Pancreas (tissue), 10 donors: Measurements from ENCODE around the gene CLP1. TPM values are rescaled to one million over a fixed set of nuclear protein-coding genes. Genes with fewer than 3 reads are reported as not detected.
"Not testable (repeated sequence)": the region's sequence is repeated elsewhere in the genome, so short reads cannot be mapped to it uniquely, and the experiment has no call there.

ENCODE experiments used
- ATAC-seq, 4 donors: fragments of 200-7000 bp; cut with Tn5 transposase; one replicate each; pipeline versions ENCODE4 v1.8.0 to v1.9.1; 2020; ENCODE audit warnings: mild to moderate bottlenecking in 4 of 4, moderate library complexity in 4 of 4
- DNase-seq, 6 donors: peaks; one replicate each; pipeline ENCODE4 v3.0.0-alpha.2; 2020
- FAIRE-seq: peaks from 2 replicates; lab custom pipeline; 2012; peaks lifted over from hg19 to GRCh38; lab: Jason Lieb, UNC
- H3K27ac ChIP-seq, 4 donors: fragments of 200-600 bp; sonication (generic); 1 replicate in 3 of 4; 2 replicates in 1 of 4; pipeline versions ENCODE4 v1.5.0 to v1.8.0; 2020
- H3K27me3 ChIP-seq, 4 donors: fragments of 200-600 bp; one replicate each; pipeline ENCODE4 v1.8.0; 2021
- H3K36me3 ChIP-seq, 3 donors: fragments of 200-600 bp; sonication (generic) in 1 of 3; one replicate each; pipeline versions ENCODE4 v1.5.0 to v1.8.0; 2020 to 2021
- H3K4me1 ChIP-seq, 3 donors: fragments of 200-600 bp; one replicate each; pipeline ENCODE4 v1.8.0; 2021
- H3K4me3 ChIP-seq, 4 donors: fragments of 200-600 bp; sonication (generic) in 2 of 4; one replicate each; pipeline versions ENCODE4 v1.5.0 to v1.8.0; 2020 to 2021
- H3K9me3 ChIP-seq, 4 donors: fragments of 200-600 bp; one replicate each; pipeline ENCODE4 v1.8.0; 2021
- WGBS, 2 donors: extraction: QIAGEN DNeasy Blood & Tissue Kit; methylation state at CpG; one replicate each; pipeline ENCODE4 v1.1.7; 2013; 5-methylcytosine and 5-hydroxymethylcytosine counted together
- intact Hi-C, 3 donors: fragments of 100-400 bp; cut with DNase I; formaldehyde crosslinking; loops; one replicate each; pipeline versions ENCODE4 v1.11.1 to v1.14.2; 2022
- polyA plus RNA-seq, 2 donors: library from polyadenylated mRNA; stranded (reverse); fragments of 200-250 nt; gene quantifications; one replicate each; pipeline ENCODE4 v1.2.3, GENCODE V29; 2013
- total RNA-seq, 6 donors: library from RNA; stranded (reverse); fragmentation: NEBNext Ultra II Directional in 4 of 6; extraction: Animal tissue kit (Norgen Biotek cat#: 25700) in 4 of 6; gene quantifications; one replicate each; pipeline versions ENCODE4 v1.2.1 to v1.2.4, GENCODE V29; 2021 to 2023
- TF ChIP-seq, protein P1 (sequence below), 4 donors: fragments of 200-600 bp; sonication (generic) in 3 of 4; IDR thresholded peaks; one replicate each; pipeline versions ENCODE4 v1.5.0 to v1.8.0; 2021; ENCODE audit warnings: antibody characterized with exemption in 4 of 4
- donor health status: healthy with polysubstance abuse.
- donor health status: DM: no; HTN: no; CAD: no; lungs with moderate emphysema.
- donor health status: DM: no; HTN: no; CAD: no.
- donor health status: control.
- donor health status: control.
- donor health status: Bipolar disorder and iron deficiency.
- donor health status: DM: yes; HTN: yes; CAD: no.
- donor health status: DM: no; HTN: no; CAD: no.
- donor health status: DM: no; HTN: no; CAD: no.
- donor health status: DM: yes; HTN: yes; CAD: no.

Gene CLP1
- total and polyA plus RNA-seq, 8 donors, result 3.2 to 8.0 (median 6.1) TPM

DNA sequence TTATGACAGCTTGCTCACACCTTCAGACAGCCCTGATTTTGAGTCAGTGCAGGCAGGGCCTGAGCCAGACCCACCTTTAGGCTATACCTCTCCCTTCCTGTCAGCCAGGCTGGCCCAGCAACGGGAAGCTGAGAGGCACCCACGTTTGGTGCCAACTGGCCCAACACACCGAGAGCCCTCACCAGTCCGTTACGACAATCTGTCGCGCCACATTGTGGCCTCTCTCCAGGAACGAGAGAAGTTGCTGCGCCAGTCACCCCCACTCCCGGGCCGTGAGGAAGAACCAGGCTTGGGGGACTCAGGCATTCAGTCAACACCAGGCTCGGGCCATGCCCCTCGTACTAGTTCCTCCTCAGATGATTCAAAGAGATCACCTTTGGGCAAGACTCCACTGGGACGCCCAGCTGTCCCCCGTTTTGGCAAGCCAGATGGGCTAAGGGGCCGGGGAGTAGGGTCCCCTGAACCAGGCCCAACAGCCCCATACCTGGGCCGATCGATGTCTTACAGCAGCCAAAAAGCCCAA lies 41.3 kb downstream of the CLP1 start:
- no peak for FAIRE-seq
- 88 to 91% methylated on average over 18 of the region's 18 CpGs for WGBS, 2 donors
- H3K9me3 ChIP-seq, result no peaks in the 10 kb centered on the region
- TF ChIP-seq, protein P1, sequence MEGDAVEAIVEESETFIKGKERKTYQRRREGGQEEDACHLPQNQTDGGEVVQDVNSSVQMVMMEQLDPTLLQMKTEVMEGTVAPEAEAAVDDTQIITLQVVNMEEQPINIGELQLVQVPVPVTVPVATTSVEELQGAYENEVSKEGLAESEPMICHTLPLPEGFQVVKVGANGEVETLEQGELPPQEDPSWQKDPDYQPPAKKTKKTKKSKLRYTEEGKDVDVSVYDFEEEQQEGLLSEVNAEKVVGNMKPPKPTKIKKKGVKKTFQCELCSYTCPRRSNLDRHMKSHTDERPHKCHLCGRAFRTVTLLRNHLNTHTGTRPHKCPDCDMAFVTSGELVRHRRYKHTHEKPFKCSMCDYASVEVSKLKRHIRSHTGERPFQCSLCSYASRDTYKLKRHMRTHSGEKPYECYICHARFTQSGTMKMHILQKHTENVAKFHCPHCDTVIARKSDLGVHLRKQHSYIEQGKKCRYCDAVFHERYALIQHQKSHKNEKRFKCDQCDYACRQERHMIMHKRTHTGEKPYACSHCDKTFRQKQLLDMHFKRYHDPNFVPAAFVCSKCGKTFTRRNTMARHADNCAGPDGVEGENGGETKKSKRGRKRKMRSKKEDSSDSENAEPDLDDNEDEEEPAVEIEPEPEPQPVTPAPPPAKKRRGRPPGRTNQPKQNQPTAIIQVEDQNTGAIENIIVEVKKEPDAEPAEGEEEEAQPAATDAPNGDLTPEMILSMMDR (IDR thresholded peaks at IDR 0.05), result no peak
- DNase-seq, result peak in 1 of 6 donors; percentile 55
- no peaks in the 10 kb centered on the region for H3K27me3 ChIP-seq
- ATAC-seq, result no peak
- no peak overlapping the region for H3K4me3 ChIP-seq
- intact Hi-C loops, result no loop called here
- H3K27ac ChIP-seq, result no peak overlapping the region
- peaks cover 3 to 67% (median 45%) of the 10 kb centered on the region in 3 donors for H3K36me3 ChIP-seq
- H3K4me1 ChIP-seq, result no peaks in the 10 kb centered on the region

DNA sequence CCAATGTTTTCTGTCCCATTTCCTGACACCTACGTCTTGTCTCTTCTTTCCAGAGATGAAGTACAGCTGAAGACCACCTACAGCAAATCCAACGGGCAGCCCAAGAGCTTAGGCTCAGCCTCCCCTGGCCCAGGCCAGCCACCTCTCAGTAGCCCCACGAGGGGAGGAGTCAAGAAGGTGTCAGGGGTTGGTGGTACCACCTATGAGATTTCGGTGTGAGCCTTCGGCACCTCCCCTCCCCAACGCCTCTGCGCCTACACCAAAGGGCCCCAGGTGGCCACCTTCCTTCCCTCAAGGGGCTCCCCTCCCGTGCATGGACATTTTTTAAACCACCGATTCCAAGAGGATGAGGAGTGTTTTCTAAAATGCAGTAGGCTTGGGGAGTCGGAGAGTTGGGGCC lies 42.3 kb downstream of the CLP1 start:
- no peak overlapping the region for H3K27ac ChIP-seq
- DNase-seq, result no peak
- no peak overlapping the region for H3K4me3 ChIP-seq
- intact Hi-C loops, result no loop called here
- 86 to 93% methylated on average over 10 of the region's 10 CpGs for WGBS, 2 donors
- no peaks in the 10 kb centered on the region for H3K27me3 ChIP-seq
- ATAC-seq, result no peak
- TF ChIP-seq, protein P1 (IDR thresholded peaks at IDR 0.05), result no peak
- H3K36me3 ChIP-seq, result peaks cover 3 to 67% (median 38%) of the 10 kb centered on the region in 3 donors
- no peaks in the 10 kb centered on the region for H3K9me3 ChIP-seq
- no peak for FAIRE-seq
- no peaks in the 10 kb centered on the region for H3K4me1 ChIP-seq

DNA sequence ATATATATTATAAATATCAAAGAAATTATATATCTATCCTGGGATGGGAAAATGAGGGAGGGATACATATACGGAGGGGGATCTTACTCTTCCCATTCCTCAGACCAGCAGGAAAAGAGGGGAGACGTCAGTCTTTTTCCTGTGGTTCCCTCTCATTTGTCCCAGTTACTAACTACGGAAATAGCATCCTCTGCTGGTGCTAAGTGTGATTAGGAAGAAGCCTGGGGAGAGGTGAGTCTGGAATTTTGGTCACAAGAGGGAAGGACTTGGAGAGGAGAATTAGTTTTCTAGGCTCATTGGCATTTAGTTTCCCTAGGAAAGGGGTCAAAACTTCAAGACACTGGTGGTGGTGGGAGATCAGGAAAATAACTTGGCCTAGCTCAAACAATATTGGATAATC lies 42.9 kb downstream of the CLP1 start:
- no peaks in the 10 kb centered on the region for H3K27me3 ChIP-seq
- no peak overlapping the region for H3K4me3 ChIP-seq
- 77 to 78% methylated on average over 3 of the region's 3 CpGs for WGBS, 2 donors
- FAIRE-seq, result no peak
- TF ChIP-seq, protein P1 (IDR thresholded peaks at IDR 0.05), result no peak
- no peak for DNase-seq
- no peaks in the 10 kb centered on the region for H3K9me3 ChIP-seq
- no peak overlapping the region for H3K27ac ChIP-seq
- intact Hi-C loops, result no loop called here
- H3K36me3 ChIP-seq, result peaks cover 3 to 63% (median 33%) of the 10 kb centered on the region in 3 donors
- no peaks in the 10 kb centered on the region for H3K4me1 ChIP-seq
- ATAC-seq, result no peak

DNA sequence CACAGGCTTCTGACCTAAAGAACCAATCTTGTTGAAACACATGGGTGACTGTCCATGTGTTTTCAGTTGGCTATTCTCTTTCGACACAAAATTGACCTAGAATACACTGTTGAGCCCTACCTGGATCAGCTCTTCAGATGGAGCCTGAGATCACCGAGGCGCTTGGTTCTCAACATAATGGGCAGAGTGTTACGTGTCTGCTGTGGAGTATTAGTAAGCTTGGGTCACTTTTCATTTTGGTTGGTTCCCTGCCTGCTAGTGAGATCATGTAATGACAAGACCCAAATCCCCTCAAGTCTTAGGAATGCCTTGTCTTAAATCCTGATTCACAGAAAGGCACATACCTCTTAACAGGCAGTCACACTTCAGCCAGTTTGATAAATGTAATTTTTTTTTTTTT lies 45.8 kb downstream of the CLP1 start:
- Histone ChIP-seq H3K27me3 (no peaks in the 10 kb centered on the region), H3K27ac (no peak overlapping the region), H3K4me1 (no peaks in the 10 kb centered on the region), H3K36me3 (peaks cover 3 to 51% (median 18%) of the 10 kb centered on the region in 3 donors), H3K9me3 (no peaks in the 10 kb centered on the region), H3K4me3 (no peak overlapping the region)
- TF ChIP-seq, protein P1 (IDR thresholded peaks at IDR 0.05), result no peak
- 93 to 98% methylated on average over 4 of the region's 4 CpGs for WGBS, 2 donors
- no peak for ATAC-seq
- DNase-seq, result no peak
- intact Hi-C loops, result no loop called here
- FAIRE-seq, result no peak

DNA sequence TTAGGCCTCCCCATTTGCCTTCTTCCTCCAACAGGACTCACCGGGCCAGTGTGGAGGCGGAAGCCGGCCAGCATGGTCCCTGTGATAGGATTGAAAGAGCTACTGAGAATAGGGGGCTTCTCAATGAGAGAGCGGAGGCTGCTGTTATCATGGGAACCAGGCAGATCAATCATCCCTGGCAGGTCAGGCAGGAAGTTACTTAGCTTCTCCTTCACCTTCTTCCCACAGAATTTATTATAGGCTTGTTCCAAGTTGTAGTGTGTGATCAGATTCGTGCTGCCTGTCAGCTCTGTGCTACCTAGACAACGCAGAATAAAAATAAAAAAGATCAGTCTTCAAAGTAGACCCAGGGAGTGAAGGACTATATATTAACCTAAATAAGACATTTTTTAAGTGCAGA lies 47.4 kb downstream of the CLP1 start:
- WGBS, 2 donors, result 85 to 86% methylated on average over 6 of the region's 6 CpGs
- Histone ChIP-seq H3K4me1 (no peaks in the 10 kb centered on the region), H3K27me3 (no peaks in the 10 kb centered on the region), H3K9me3 (no peaks in the 10 kb centered on the region), H3K36me3 (peaks cover under 1 to 37% (median 2%) of the 10 kb centered on the region in 3 donors), H3K4me3 (no peak overlapping the region), H3K27ac (no peak overlapping the region)
- FAIRE-seq (no peak), ATAC-seq (no peak), DNase-seq (no peak)
- TF ChIP-seq, protein P1 (IDR thresholded peaks at IDR 0.05), result no peak
- intact Hi-C loops, result no loop called here

DNA sequence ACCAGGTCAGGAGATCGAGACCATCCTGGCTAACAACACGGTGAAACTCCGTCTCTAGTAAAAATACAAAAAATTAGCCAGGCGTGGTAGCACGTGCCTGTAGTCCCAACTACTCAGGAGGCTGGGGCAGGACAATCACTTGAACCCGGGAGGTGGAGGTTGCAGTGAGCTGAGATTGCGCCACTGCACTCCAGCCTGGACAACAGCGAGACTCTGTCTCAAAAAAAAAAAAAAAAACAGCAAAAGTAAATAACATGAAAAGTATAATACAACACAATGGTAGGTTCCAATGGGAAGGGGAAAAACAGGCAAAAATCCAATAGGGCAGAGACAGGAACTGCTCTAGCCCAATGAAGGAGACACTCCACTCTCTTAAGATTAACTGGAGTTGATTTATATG lies 47.9 kb downstream of the CLP1 start:
- H3K9me3 ChIP-seq, FAIRE-seq, ATAC-seq, H3K4me1 ChIP-seq, intact Hi-C loops, DNase-seq, H3K27ac ChIP-seq, H3K27me3 ChIP-seq, H3K4me3 ChIP-seq: not testable (repeated sequence)
- WGBS, 2 donors, result 87 to 89% methylated on average over 8 of the region's 8 CpGs
- peaks cover 0 to 32% (median 0%) of the 10 kb centered on the region in 3 donors for H3K36me3 ChIP-seq
